ENCODE results near the gene EGR1.

- TF ChIP-seq EZH2 (IDR thresholded peaks at IDR 0.05; ENCODE audit: borderline replicate concordance, low read length) (no peak), CTCF (conservative IDR thresholded peaks at IDR 0.05 in 1 of 2, IDR thresholded peaks at IDR 0.05 in 1 of 2; ENCODE audit: extremely low read depth in 1 of 2, insufficient read depth in 1 of 2, low read depth in 1 of 2, low read length in 2 of 2) (no peak)
Observed at GRCh38 chr5:138450971-138451370, 14.3 kb upstream of the EGR1 start.
